HepG2 (cell line): ENCODE measurements around the gene CPSF4. TPM values are rescaled to one million over a fixed set of nuclear protein-coding genes. Genes with fewer than 3 reads are reported as not detected.
A peak's percentile ranks its signal among the peaks of the same experiment; 100 is the strongest.

ENCODE experiments used
- GATAD2A ChIP-seq: IDR thresholded peaks from 2 replicates; pipeline ENCODE4 v1.6.1; 2016
- HDAC2 ChIP-seq: sonication (generic); formaldehyde crosslinking; IDR thresholded peaks from 2 replicates; pipeline ENCODE4 v1.4.0; 2020; ENCODE audit warnings: missing genetic modification reagents
- IKZF5 ChIP-seq: IDR thresholded peaks from 2 replicates; pipeline ENCODE4 v1.6.1; 2018; ENCODE audit warnings: missing genetic modification reagents, mild to moderate bottlenecking, missing compliant biosample characterization
- KDM2A ChIP-seq: sonication (generic); formaldehyde crosslinking; IDR thresholded peaks from 2 replicates; pipeline ENCODE4 v1.4.0; 2020; ENCODE audit warnings: low read depth, missing genetic modification reagents, borderline replicate concordance
- SMC3 ChIP-seq: IDR thresholded peaks from 2 replicates; pipeline ENCODE4 v1.6.1; 2011; ENCODE audit warnings: low read length, improper control_type of control experiment
- STAG1 ChIP-seq: sonication (generic); formaldehyde crosslinking; IDR thresholded peaks from 2 replicates; pipeline ENCODE4 v1.4.0; 2020; ENCODE audit warnings: missing genetic modification reagents
- ZMYM4 ChIP-seq: sonication (generic); formaldehyde crosslinking; IDR thresholded peaks from 2 replicates; pipeline ENCODE4 v1.8.1; 2023; ENCODE audit warnings: mild to moderate bottlenecking, missing genetic modification reagents
- ZNF205 ChIP-seq: IDR thresholded peaks from 2 replicates; pipeline ENCODE4 v1.6.1; 2018; ENCODE audit warnings: missing biosample characterization, missing genetic modification reagents
- ZNF280D ChIP-seq: sonication (generic); formaldehyde crosslinking; IDR thresholded peaks from 2 replicates; pipeline ENCODE4 v1.5.1; 2020; ENCODE audit warnings: mild to moderate bottlenecking, missing genetic modification reagents
- ZNF687 ChIP-seq: sonication (generic); formaldehyde crosslinking; IDR thresholded peaks from 2 replicates; pipeline ENCODE4 v1.5.1; 2020; ENCODE audit warnings: mild to moderate bottlenecking, missing genetic modification reagents, moderate library complexity
- polyA plus RNA-seq, 8 experiments: library from polyadenylated mRNA; depleted of rRNA in 3 of 8; stranded (reverse) in 7 of 8; unstranded in 1 of 8; fragments of >200 nt; fragmentation: Illumina TruSeq in 4 of 8; extraction: Trizol in 4 of 8; gene quantifications; 2 replicates each; pipeline versions ENCODE4 v1.2.1 to v1.2.3, GENCODE V29; 2011 to 2016; ENCODE audit warnings: low read depth in 4 of 8, missing spikeins in 1 of 8, mixed read lengths in 1 of 8; ENCODE audit not compliant: insufficient read depth in 1 of 8
- total RNA-seq, 5 experiments: library from RNA; depleted of rRNA; stranded (reverse); fragments of >200 nt; fragmentation: Illumina TruSeq; extraction: Trizol; gene quantifications; 2 replicates each; pipeline ENCODE4 v1.2.3, GENCODE V29; 2016; ENCODE audit warnings: low read depth in 1 of 5
- TF ChIP-seq, protein P1 (sequence below): sonication (generic); formaldehyde crosslinking; IDR thresholded peaks from 2 replicates; pipeline ENCODE4 v1.4.0; 2020; ENCODE audit warnings: missing genetic modification reagents

CPSF4 gene
- total and polyA plus RNA-seq, 2 of the 13 experiments (the other 11 are each of a cell fraction or from before 2014, with no cell fraction given): 34.1 to 49.6 TPM

- TF ChIP-seq ZNF280D (CRISPR knock-in tag): peak; percentile 86
- 0 out of 2 replicates have a peak, but pooled peaks have one; percentile 44 for TF ChIP-seq IKZF5 (CRISPR knock-in tag)
- TF ChIP-seq, protein P1, sequence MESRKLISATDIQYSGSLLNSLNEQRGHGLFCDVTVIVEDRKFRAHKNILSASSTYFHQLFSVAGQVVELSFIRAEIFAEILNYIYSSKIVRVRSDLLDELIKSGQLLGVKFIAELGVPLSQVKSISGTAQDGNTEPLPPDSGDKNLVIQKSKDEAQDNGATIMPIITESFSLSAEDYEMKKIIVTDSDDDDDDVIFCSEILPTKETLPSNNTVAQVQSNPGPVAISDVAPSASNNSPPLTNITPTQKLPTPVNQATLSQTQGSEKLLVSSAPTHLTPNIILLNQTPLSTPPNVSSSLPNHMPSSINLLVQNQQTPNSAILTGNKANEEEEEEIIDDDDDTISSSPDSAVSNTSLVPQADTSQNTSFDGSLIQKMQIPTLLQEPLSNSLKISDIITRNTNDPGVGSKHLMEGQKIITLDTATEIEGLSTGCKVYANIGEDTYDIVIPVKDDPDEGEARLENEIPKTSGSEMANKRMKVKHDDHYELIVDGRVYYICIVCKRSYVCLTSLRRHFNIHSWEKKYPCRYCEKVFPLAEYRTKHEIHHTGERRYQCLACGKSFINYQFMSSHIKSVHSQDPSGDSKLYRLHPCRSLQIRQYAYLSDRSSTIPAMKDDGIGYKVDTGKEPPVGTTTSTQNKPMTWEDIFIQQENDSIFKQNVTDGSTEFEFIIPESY (CRISPR knock-in tag): peak; percentile 100
- TF ChIP-seq ZMYM4 (CRISPR knock-in tag): peak; percentile 50; the same call in 1 of the 2 replicates
- 0 out of 2 replicates have a peak, but pooled peaks have one; percentile 46 for TF ChIP-seq ZNF205 (CRISPR knock-in tag)
- TF ChIP-seq ZNF687: peak; percentile 29; the same call in 1 of the 2 replicates
- peak; percentile 32; the same call in 1 of the 2 replicates for TF ChIP-seq SMC3
- peak; percentile 69; the same call in 1 of the 2 replicates for TF ChIP-seq KDM2A (CRISPR knock-in tag)
- TF ChIP-seq STAG1 (CRISPR knock-in tag): peak; percentile 78
- peak; percentile 39; the same call in 1 of the 2 replicates for TF ChIP-seq GATAD2A (CRISPR knock-in tag)
- peak; percentile 27; the same call in 1 of the 2 replicates for TF ChIP-seq HDAC2 (CRISPR knock-in tag)
Observed at GRCh38 chr7:99415513-99416127, 23.1 kb upstream of the CPSF4 start (continued).
